RWPE2 (cell line): Measurements from ENCODE around the gene OR51A4.

Source experiments
- ATAC-seq: fragments of 200-7000 bp; cut with Tn5 transposase; 3 replicates; pipeline ENCODE4 v1.9.1; 2021; ENCODE audit warnings: low read depth
- DNase-seq: peaks from one replicate; pipeline ENCODE4 v3.0.0-alpha.2; 2020; ENCODE audit warnings: low spot score
- H3K27ac ChIP-seq: fragments of 450-650 bp; 2 replicates; pipeline ENCODE4 v1.5.1; 2017; ENCODE audit warnings: mild to moderate bottlenecking; ENCODE audit not compliant: poor library complexity, severe bottlenecking
- H3K27me3 ChIP-seq: fragments of 250-450 bp; sonication (Bioruptor Pico); 2 replicates; pipeline ENCODE4 v1.5.1; 2021; ENCODE audit warnings: mild to moderate bottlenecking, moderate library complexity; ENCODE audit not compliant: insufficient read depth, poor library complexity, severe bottlenecking
- H3K36me3 ChIP-seq: fragments of 250-450 bp; sonication (Bioruptor Pico); 2 replicates; pipeline ENCODE4 v1.5.1; 2020; ENCODE audit warnings: low read depth, mild to moderate bottlenecking, moderate library complexity
- H3K4me1 ChIP-seq: fragments of 250-450 bp; sonication (Bioruptor Pico); 2 replicates; pipeline ENCODE4 v1.5.1; 2021; ENCODE audit warnings: mild to moderate bottlenecking, moderate library complexity; ENCODE audit not compliant: insufficient read depth, poor library complexity, severe bottlenecking
- H3K4me3 ChIP-seq: fragments of 250-450 bp; sonication (Bioruptor Pico); 2 replicates; pipeline ENCODE4 v1.5.1; 2021; ENCODE audit warnings: mild to moderate bottlenecking, moderate library complexity; ENCODE audit not compliant: severe bottlenecking
- H3K9me3 ChIP-seq: fragments of 250-450 bp; sonication (Bioruptor Pico); 2 replicates; pipeline ENCODE4 v1.5.1; 2021; ENCODE audit warnings: mild to moderate bottlenecking, moderate library complexity; ENCODE audit not compliant: severe bottlenecking
- TF ChIP-seq, protein P1 (sequence below): fragments of 450-650 bp; IDR thresholded peaks from one replicate; pipeline ENCODE4 v1.5.1; 2017; ENCODE audit warnings: mild to moderate bottlenecking, moderate library complexity; ENCODE audit not compliant: poor library complexity, severe bottlenecking

Gene OR51A4

DNA sequence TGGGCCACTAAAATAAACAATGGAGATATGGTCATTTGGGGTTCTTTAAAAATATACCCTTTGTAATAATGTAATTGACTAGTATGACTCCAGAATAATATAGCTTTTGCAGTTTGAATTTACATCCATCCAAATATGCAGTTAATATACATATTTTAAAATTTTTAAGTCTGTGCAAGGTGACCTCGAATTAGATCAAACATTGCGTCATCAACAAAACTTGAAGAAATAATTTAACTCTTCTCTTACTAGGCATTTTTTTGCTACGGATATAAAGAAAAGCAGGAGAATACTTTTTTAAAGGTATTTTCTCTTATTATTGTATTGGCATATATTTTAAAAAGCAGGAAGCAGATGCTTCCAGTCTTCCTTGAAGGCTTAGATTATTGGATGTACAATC is 10.7 kb downstream of the OR51A4 start:
- H3K4me3 ChIP-seq: no peak overlapping the region
- ATAC-seq (no peak), DNase-seq (no peak)
- TF ChIP-seq, protein P1, sequence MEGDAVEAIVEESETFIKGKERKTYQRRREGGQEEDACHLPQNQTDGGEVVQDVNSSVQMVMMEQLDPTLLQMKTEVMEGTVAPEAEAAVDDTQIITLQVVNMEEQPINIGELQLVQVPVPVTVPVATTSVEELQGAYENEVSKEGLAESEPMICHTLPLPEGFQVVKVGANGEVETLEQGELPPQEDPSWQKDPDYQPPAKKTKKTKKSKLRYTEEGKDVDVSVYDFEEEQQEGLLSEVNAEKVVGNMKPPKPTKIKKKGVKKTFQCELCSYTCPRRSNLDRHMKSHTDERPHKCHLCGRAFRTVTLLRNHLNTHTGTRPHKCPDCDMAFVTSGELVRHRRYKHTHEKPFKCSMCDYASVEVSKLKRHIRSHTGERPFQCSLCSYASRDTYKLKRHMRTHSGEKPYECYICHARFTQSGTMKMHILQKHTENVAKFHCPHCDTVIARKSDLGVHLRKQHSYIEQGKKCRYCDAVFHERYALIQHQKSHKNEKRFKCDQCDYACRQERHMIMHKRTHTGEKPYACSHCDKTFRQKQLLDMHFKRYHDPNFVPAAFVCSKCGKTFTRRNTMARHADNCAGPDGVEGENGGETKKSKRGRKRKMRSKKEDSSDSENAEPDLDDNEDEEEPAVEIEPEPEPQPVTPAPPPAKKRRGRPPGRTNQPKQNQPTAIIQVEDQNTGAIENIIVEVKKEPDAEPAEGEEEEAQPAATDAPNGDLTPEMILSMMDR: no peak
- H3K27me3 ChIP-seq: peaks cover 4% of the 10 kb centered on the region
- no peaks in the 10 kb centered on the region for H3K4me1 ChIP-seq
- H3K36me3 ChIP-seq: no peaks in the 10 kb centered on the region
- no peaks in the 10 kb centered on the region for H3K9me3 ChIP-seq
- H3K27ac ChIP-seq: no peak overlapping the region

DNA sequence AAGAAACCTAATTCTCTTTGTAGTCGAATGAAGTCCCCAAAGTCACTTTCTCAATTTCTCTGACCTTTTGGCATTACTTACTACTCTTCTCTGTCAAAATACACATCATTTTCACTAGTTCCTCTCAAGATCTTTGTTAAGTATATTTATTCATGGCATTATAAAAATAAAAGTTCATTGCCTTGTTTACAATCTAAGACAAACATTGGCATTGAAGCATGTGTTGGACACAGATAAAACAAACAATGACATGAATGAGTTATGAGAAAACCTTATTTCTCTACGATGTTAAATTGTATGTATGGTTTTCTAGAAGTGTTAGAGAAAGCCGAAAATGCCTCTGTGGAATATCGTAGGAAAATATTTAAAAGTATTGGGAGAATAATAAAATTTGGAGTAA is 14.7 kb downstream of the OR51A4 start:
- Histone ChIP-seq H3K4me3 (no peak overlapping the region), H3K4me1 (no peaks in the 10 kb centered on the region), H3K27me3 (no peaks in the 10 kb centered on the region), H3K27ac (no peak overlapping the region), H3K9me3 (no peaks in the 10 kb centered on the region), H3K36me3 (no peaks in the 10 kb centered on the region)
- TF ChIP-seq, protein P1: no peak
- DNase-seq (no peak), ATAC-seq (no peak)

DNA sequence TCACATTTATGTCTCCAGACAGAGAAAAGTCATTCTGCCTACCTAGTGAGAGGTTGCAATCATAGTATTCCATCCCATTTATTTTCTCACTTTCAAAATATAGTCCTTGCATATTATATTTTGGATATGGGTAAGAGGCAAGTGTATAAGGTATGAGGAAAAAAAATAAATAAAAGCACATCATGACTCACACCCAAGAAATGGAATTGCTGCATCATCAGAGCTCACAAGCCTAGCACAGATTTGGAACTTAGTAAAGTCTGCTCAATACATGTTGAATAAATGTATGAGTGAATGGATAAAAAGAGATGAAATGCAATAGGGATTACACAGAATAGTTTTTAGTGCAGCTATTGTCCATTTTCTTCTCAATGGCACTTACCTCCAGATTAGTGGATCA is 20.8 kb downstream of the OR51A4 start:
- H3K4me1 ChIP-seq: no peaks in the 10 kb centered on the region
- DNase-seq (no peak), ATAC-seq (no peak)
- H3K9me3 ChIP-seq: no peaks in the 10 kb centered on the region
- H3K4me3 ChIP-seq: no peak overlapping the region
- no peaks in the 10 kb centered on the region for H3K27me3 ChIP-seq
- no peaks in the 10 kb centered on the region for H3K36me3 ChIP-seq
- TF ChIP-seq, protein P1: no peak
- no peak overlapping the region for H3K27ac ChIP-seq

DNA sequence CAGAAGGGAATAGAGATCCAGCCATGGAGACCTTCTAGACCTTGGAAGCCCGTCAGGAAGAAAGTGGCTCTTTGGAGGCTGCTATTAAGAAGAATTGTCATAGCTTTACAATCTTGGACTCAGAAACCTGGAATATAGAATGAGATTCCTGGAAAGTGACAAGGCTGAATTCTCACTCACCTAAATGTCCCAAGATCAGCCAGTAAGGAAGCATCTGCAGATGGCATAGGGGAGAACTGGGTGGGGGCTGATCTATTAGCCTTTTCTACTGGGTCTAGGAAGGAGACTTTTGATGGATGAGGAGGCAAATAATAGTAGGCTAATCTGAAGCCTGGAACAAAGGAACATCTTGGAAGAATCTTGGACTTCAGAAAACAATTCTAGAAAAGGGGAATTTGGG is 23.2 kb downstream of the OR51A4 start, which contains the start of gene OR51G1:
Gene OR51G1, minus strand, starts transcription at position 101 of the 400 bp plus-strand sequence. Its CDS starts 0 bp downstream, at position 101.
- no peaks in the 10 kb centered on the region for H3K9me3 ChIP-seq
- no peak within 1 kb of the TSS for H3K27ac ChIP-seq
- DNase-seq (no peak), ATAC-seq (no peak)
- no peaks in the 10 kb centered on the region for H3K4me1 ChIP-seq
- TF ChIP-seq, protein P1: no peak
- H3K4me3 ChIP-seq: no peak within 1 kb of the TSS
- H3K36me3 ChIP-seq: no peaks in the 10 kb centered on the region
- no peaks in the 10 kb centered on the region for H3K27me3 ChIP-seq

DNA sequence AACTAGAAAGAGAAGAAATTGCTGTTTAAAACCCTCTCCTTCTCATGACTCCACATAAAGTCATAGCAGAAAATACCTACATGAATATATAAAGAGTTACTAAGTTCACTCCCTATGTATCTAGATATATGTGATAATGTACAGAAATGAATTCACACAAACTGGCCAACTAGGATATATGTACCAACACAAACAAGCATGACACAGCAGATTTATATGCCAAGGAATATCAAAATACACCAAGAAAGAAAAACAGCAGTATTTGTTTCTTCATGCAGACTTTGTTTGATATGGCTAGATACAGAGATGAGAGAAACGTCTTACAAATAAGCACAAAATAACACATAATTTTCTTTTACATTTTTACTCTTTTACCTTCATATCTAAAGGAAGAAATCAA is 25.1 kb downstream of the OR51A4 start:
- H3K9me3 ChIP-seq: no peaks in the 10 kb centered on the region
- no peaks in the 10 kb centered on the region for H3K4me1 ChIP-seq
- H3K36me3 ChIP-seq: no peaks in the 10 kb centered on the region
- no peak overlapping the region for H3K27ac ChIP-seq
- DNase-seq (no peak), ATAC-seq (no peak)
- TF ChIP-seq, protein P1: no peak
- H3K4me3 ChIP-seq: no peak overlapping the region
- no peaks in the 10 kb centered on the region for H3K27me3 ChIP-seq
